Spleen (tissue), 7 donors: ENCODE results near the gene GCSH.

Experiments used
- POLR2A ChIP-seq, 3 donors: fragments of 450-650 bp; IDR thresholded peaks; one replicate each; pipeline ENCODE4 v1.5.1; 2017; ENCODE audit warnings: antibody characterized with exemption in 3 of 3, mild to moderate bottlenecking in 1 of 3
- POLR2AphosphoS5 ChIP-seq, 3 donors: sonication (generic); formaldehyde crosslinking; IDR thresholded peaks; one replicate each; pipeline ENCODE4 v1.5.1; 2017; ENCODE audit warnings: antibody characterized with exemption in 3 of 3
- TF ChIP-seq, protein P1 (sequence below), 11 experiments: fragments of 200-600 bp in 7 of 11; fragments of 450-650 bp in 4 of 11; sonication (generic) in 4 of 11; IDR thresholded peaks in 8 of 11; conservative IDR thresholded peaks in 3 of 11; 1 replicate in 7 of 11; 2 replicates in 4 of 11; pipeline versions ENCODE4 v1.4.0 to v1.8.0; 2016 to 2021; ENCODE audit warnings: antibody characterized with exemption in 11 of 11, inconsistent platforms in 4 of 11, mild to moderate bottlenecking in 1 of 11
- donor health status: DM: no; HTN: no; CAD: no; lungs with moderate emphysema.
- donor health status: DM: no; HTN: no; CAD: no.
- donor health status: DM: no; HTN: no; CAD: no.

DNA sequence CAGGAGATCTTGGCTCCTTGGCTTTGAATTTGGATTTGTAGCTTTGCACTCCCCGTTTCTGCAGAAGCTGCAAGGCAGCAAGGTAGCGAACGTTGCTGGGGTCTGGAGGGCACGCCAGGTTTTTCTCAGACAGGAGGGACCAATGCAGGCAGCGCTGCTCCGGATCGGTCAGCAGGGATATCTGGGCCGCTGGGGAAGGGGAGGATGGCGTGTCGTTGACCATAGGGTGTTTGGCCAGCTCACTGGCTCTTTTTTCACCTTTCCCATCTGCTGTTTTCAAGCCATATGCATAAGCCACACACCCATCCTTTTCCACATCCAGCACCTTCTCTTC, 34.9 kb downstream of the GCSH start:
- no peak for TF ChIP-seq POLR2A (IDR thresholded peaks at IDR 0.05)
- no peak for TF ChIP-seq POLR2AphosphoS5 (IDR thresholded peaks at IDR 0.05)
- TF ChIP-seq, protein P1, sequence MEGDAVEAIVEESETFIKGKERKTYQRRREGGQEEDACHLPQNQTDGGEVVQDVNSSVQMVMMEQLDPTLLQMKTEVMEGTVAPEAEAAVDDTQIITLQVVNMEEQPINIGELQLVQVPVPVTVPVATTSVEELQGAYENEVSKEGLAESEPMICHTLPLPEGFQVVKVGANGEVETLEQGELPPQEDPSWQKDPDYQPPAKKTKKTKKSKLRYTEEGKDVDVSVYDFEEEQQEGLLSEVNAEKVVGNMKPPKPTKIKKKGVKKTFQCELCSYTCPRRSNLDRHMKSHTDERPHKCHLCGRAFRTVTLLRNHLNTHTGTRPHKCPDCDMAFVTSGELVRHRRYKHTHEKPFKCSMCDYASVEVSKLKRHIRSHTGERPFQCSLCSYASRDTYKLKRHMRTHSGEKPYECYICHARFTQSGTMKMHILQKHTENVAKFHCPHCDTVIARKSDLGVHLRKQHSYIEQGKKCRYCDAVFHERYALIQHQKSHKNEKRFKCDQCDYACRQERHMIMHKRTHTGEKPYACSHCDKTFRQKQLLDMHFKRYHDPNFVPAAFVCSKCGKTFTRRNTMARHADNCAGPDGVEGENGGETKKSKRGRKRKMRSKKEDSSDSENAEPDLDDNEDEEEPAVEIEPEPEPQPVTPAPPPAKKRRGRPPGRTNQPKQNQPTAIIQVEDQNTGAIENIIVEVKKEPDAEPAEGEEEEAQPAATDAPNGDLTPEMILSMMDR (IDR thresholded peaks at IDR 0.05 in 8 of 11, conservative IDR thresholded peaks at IDR 0.05 in 3 of 11) = no peak
